HEK293 (cell line): ENCODE measurements around the gene ATP5MC2.

Experiments used
- CTCF ChIA-PET: fragments of 350-600 bp; formaldehyde crosslinking; extraction: SDS; loops from one replicate; lab custom pipeline; 2021; ENCODE audit warnings: antibody characterized with exemption; lab: Yijun Ruan, JAX
- POLR2A ChIA-PET: fragments of 300-600 bp; formaldehyde crosslinking; extraction: SDS; loops from one replicate; lab custom pipeline; 2020; ENCODE audit warnings: antibody characterized with exemption, inconsistent platforms; lab: Yijun Ruan, JAX
- H3K27ac ChIP-seq: fragments of 200-500 bp; sonication (Bioruptor generic); 2 replicates; pipeline ENCODE4 v1.5.1; 2014; ENCODE audit warnings: low read depth, low read length, control low read depth, inconsistent platforms; ENCODE audit errors: extremely low read depth
- H3K36me3 ChIP-seq, 2 experiments: fragments of 200-500 bp in 1 of 2; sonication (Bioruptor generic) in 1 of 2; 1 replicate in 1 of 2; 2 replicates in 1 of 2; pipeline ENCODE4 v1.5.1; 2014 to 2017; ENCODE audit warnings: inconsistent platforms in 2 of 2, low read length in 2 of 2; ENCODE audit not compliant: control insufficient read depth in 2 of 2, insufficient read depth in 1 of 2
- H3K4me1 ChIP-seq: fragments of 200-500 bp; sonication (Bioruptor generic); 2 replicates; pipeline ENCODE4 v1.5.1; 2014; ENCODE audit warnings: mild to moderate bottlenecking, low read length, inconsistent platforms; ENCODE audit not compliant: control insufficient read depth, insufficient read depth
- H3K4me3 ChIP-seq: 2 replicates; pipeline ENCODE4 v1.5.1; 2011; ENCODE audit warnings: low read depth, mild to moderate bottlenecking, control low read depth, low read length, moderate library complexity
- H3K9me3 ChIP-seq: fragments of 200-500 bp; sonication (Bioruptor generic); 2 replicates; pipeline ENCODE4 v1.5.1; 2014; ENCODE audit warnings: low read depth, low read length, inconsistent platforms; ENCODE audit not compliant: control insufficient read depth, insufficient read depth
- AEBP2 ChIP-seq: fragments of 450-650 bp; formaldehyde crosslinking; IDR thresholded peaks from 2 replicates; pipeline ENCODE4 v1.5.1; 2016; ENCODE audit warnings: missing biosample characterization, missing genetic modification characterization, borderline replicate concordance
- CTCF ChIP-seq: fragments of 450-650 bp; formaldehyde crosslinking; IDR thresholded peaks from 2 replicates; pipeline ENCODE4 v1.5.1; 2016; ENCODE audit warnings: missing biosample characterization, missing genetic modification characterization
- GLI2 ChIP-seq: fragments of 450-650 bp; formaldehyde crosslinking; IDR thresholded peaks from 2 replicates; pipeline ENCODE4; 2017; ENCODE audit warnings: missing biosample characterization, missing genetic modification characterization, low read depth, borderline replicate concordance
- MZF1 ChIP-seq: fragments of 450-650 bp; formaldehyde crosslinking; IDR thresholded peaks from 2 replicates; pipeline ENCODE4 v1.5.1; 2017; ENCODE audit warnings: missing biosample characterization, missing genetic modification characterization, borderline replicate concordance
- OSR2 ChIP-seq: fragments of 450-650 bp; formaldehyde crosslinking; IDR thresholded peaks from 2 replicates; pipeline ENCODE4 v1.5.1; 2016; ENCODE audit warnings: missing biosample characterization, missing genetic modification characterization
- SALL2 ChIP-seq: fragments of 450-650 bp; formaldehyde crosslinking; IDR thresholded peaks from 2 replicates; pipeline ENCODE4 v1.5.0; 2017; ENCODE audit warnings: missing biosample characterization, mild to moderate bottlenecking, missing genetic modification characterization, borderline replicate concordance
- SP7 ChIP-seq: fragments of 450-650 bp; formaldehyde crosslinking; IDR thresholded peaks from 2 replicates; pipeline ENCODE4 v1.5.1; 2016; ENCODE audit warnings: missing biosample characterization, missing genetic modification characterization
- TSHZ1 ChIP-seq: fragments of 450-650 bp; formaldehyde crosslinking; IDR thresholded peaks from 2 replicates; pipeline ENCODE4 v1.5.1; 2016; ENCODE audit warnings: missing biosample characterization, missing genetic modification characterization, borderline replicate concordance
- YY2 ChIP-seq: fragments of 450-650 bp; formaldehyde crosslinking; IDR thresholded peaks from 2 replicates; pipeline ENCODE4 v1.5.1; 2016; ENCODE audit warnings: missing biosample characterization, missing genetic modification characterization
- ZBTB20 ChIP-seq: fragments of 450-650 bp; formaldehyde crosslinking; IDR thresholded peaks from 2 replicates; pipeline ENCODE4 v1.5.1; 2016; ENCODE audit warnings: missing biosample characterization, missing genetic modification characterization
- ZEB2 ChIP-seq: fragments of 450-650 bp; formaldehyde crosslinking; IDR thresholded peaks from 2 replicates; pipeline ENCODE4 v1.5.1; 2016; ENCODE audit warnings: missing biosample characterization, missing genetic modification characterization
- ZIC2 ChIP-seq: fragments of 450-650 bp; formaldehyde crosslinking; IDR thresholded peaks from 2 replicates; pipeline ENCODE4 v1.5.1; 2016; ENCODE audit warnings: missing biosample characterization, missing genetic modification characterization
- ZNF2 ChIP-seq: fragments of 450-650 bp; formaldehyde crosslinking; IDR thresholded peaks from 2 replicates; pipeline ENCODE4 v1.5.1; 2016; ENCODE audit warnings: missing biosample characterization, missing genetic modification characterization
- ZNF473 ChIP-seq: fragments of 450-650 bp; formaldehyde crosslinking; IDR thresholded peaks from 2 replicates; pipeline ENCODE4 v1.5.1; 2017; ENCODE audit warnings: missing biosample characterization, missing genetic modification characterization
- ZNF510 ChIP-seq: fragments of 450-650 bp; formaldehyde crosslinking; IDR thresholded peaks from 2 replicates; pipeline ENCODE4 v1.5.1; 2018; ENCODE audit warnings: mild to moderate bottlenecking, missing genetic modification characterization, missing biosample characterization; ENCODE audit not compliant: insufficient replicate concordance
- ZNF521 ChIP-seq: fragments of 450-650 bp; formaldehyde crosslinking; IDR thresholded peaks from 2 replicates; pipeline ENCODE4 v1.5.1; 2017; ENCODE audit warnings: missing biosample characterization, mild to moderate bottlenecking, missing genetic modification characterization
- ZNF623 ChIP-seq: fragments of 450-650 bp; formaldehyde crosslinking; IDR thresholded peaks from 2 replicates; pipeline ENCODE4 v1.5.1; 2016; ENCODE audit warnings: missing biosample characterization, missing genetic modification characterization
- ZNF768 ChIP-seq: fragments of 450-650 bp; formaldehyde crosslinking; IDR thresholded peaks from 2 replicates; pipeline ENCODE4 v1.5.1; 2018; ENCODE audit warnings: missing biosample characterization, mild to moderate bottlenecking, missing genetic modification characterization

The ATP5MC2 gene

GRCh38 chr12:53688134-53688533, 12.3 kb upstream of the ATP5MC2 start:
- no peaks in the 10 kb centered on the region for H3K9me3 ChIP-seq
- H3K4me3 ChIP-seq, result no peak overlapping the region
- no peaks in the 10 kb centered on the region for H3K4me1 ChIP-seq
- no peaks in the 10 kb centered on the region for H3K36me3 ChIP-seq
- no peak overlapping the region for H3K27ac ChIP-seq
- CTCF ChIA-PET, result interaction anchor here (0.5 to 29.1 kb wide), 4 partner anchors 12 to 317 kb away, joined by 3 to 915 read pairs (median 10); partner anchors contain the start of gene ATP5MC2
- POLR2A ChIA-PET, result no interaction called here
- TF ChIP-seq SALL2 (tag by site-specific recombination) (no peak), ZBTB20 (tag by site-specific recombination) (peak; percentile 49), CTCF (tag by site-specific recombination) (peak; percentile 53)

GRCh38 chr12:53686436-53686835, 10.6 kb upstream of the ATP5MC2 start:
- ChIA-PET CTCF (interaction anchor here (0.6 to 29.1 kb wide), 4 partner anchors 16 to 164 kb away, joined by 3 to 915 read pairs (median 3); no protein-coding TSS in a partner anchor), POLR2A (no interaction called here)
- TF ChIP-seq ZNF623 (tag by site-specific recombination) (no peak), ZNF768 (no peak), ZNF510 (tag by site-specific recombination) (no peak), ZNF521 (no peak)
- Histone ChIP-seq H3K27ac (no peak overlapping the region), H3K36me3 (no peaks in the 10 kb centered on the region), H3K9me3 (no peaks in the 10 kb centered on the region), H3K4me1 (no peaks in the 10 kb centered on the region), H3K4me3 (no peak overlapping the region)

GRCh38 chr12:53684654-53685220, 8.9 kb upstream of the ATP5MC2 start:
- POLR2A ChIA-PET, result no interaction called here
- CTCF ChIA-PET, result interaction anchor here (1.8 to 29.1 kb wide), 2 partner anchors 18 to 57 kb away, joined by 9 to 915 read pairs; no protein-coding TSS in a partner anchor
- Histone ChIP-seq H3K4me1 (no peaks in the 10 kb centered on the region), H3K4me3 (no peak overlapping the region), H3K9me3 (no peaks in the 10 kb centered on the region), H3K27ac (no peak overlapping the region), H3K36me3 (no peaks in the 10 kb centered on the region)
- TF ChIP-seq SP7 (tag by site-specific recombination), result no peak
- no peak for TF ChIP-seq YY2 (tag by site-specific recombination)
- no peak for TF ChIP-seq AEBP2 (tag by site-specific recombination)
- no peak for TF ChIP-seq OSR2 (tag by site-specific recombination)
- TF ChIP-seq ZIC2 (tag by site-specific recombination), result no peak
- no peak for TF ChIP-seq ZEB2 (tag by site-specific recombination)
- no peak for TF ChIP-seq ZNF473 (tag by site-specific recombination)
- TF ChIP-seq ZNF2 (tag by site-specific recombination), result no peak
- TF ChIP-seq TSHZ1 (tag by site-specific recombination), result no peak
- no peak for TF ChIP-seq GLI2 (tag by site-specific recombination)
- no peak for TF ChIP-seq MZF1 (tag by site-specific recombination)
